HG03442 (cell line): ENCODE measurements around the gene TFF1.

Experiments
- ATAC-seq: cut with Tn5 transposase; IDR thresholded peaks from one replicate; pipeline ENCODE4 v1.9.1; 2021; ENCODE audit warnings: mild to moderate bottlenecking, moderate library complexity; ENCODE audit not compliant: unreplicated experiment

The TFF1 gene

GRCh38 chr21:42346866-42347600 lies 19.3 kb downstream of the TFF1 start:
- ATAC-seq = no peak

DNA sequence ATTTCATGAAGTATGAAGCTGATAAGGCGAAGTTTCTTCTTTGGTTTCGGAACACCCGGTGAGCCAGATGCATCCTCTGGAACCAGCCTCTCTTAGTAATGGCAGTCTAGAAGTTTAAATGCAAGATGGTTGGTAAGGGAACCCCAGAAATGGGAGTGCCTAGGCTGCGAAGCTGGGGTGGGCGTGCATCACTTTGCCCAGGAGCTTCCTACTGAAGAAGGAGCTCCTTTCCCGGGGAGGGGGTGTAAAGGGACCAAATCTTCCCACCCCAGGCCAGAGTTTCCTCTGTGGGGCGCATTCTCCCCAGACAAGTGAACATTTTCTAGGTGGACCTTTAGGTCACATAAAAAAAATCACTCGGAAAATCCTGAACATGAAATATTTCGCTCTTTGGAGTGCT lies 19.9 kb downstream of the TFF1 start:
- no peak for ATAC-seq

GRCh38 chr21:42344631-42345030 lies 21.7 kb downstream of the TFF1 start:
- ATAC-seq = no peak

DNA sequence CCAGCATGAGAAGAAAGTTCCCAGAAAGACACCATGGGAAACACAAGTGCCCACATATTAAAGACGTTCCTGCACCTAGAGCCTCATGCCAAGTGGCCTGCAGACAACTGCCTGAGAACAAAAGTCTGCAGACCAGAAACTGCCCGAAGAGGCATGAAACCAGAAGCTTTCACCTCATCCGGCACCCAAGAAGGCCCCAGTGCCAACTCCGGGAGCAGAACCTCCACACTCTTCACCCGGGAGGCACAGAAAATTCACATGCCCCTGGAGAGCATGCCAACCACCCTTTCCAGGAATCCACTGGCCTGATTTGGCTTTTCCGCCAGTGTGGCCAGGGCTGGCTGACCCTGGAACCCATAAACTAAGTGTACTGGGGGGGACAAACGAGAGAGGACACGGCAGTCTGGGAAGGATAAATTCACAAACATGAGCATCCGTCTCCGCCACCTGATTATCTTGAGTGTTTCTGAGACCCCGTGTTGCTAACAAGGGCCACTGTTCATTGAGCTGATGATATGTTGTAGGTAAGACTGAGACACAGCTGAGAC lies 22.3 kb downstream of the TFF1 start:
- ATAC-seq = no peak

- ATAC-seq = no peak
Observed at GRCh38 chr21:42343556-42343955, 22.8 kb downstream of the TFF1 start.

- no peak for ATAC-seq
Observed at GRCh38 chr21:42343101-42343500, 23.2 kb downstream of the TFF1 start.

GRCh38 chr21:42341776-42342542 lies 24.4 kb downstream of the TFF1 start:
- no peak for ATAC-seq

DNA sequence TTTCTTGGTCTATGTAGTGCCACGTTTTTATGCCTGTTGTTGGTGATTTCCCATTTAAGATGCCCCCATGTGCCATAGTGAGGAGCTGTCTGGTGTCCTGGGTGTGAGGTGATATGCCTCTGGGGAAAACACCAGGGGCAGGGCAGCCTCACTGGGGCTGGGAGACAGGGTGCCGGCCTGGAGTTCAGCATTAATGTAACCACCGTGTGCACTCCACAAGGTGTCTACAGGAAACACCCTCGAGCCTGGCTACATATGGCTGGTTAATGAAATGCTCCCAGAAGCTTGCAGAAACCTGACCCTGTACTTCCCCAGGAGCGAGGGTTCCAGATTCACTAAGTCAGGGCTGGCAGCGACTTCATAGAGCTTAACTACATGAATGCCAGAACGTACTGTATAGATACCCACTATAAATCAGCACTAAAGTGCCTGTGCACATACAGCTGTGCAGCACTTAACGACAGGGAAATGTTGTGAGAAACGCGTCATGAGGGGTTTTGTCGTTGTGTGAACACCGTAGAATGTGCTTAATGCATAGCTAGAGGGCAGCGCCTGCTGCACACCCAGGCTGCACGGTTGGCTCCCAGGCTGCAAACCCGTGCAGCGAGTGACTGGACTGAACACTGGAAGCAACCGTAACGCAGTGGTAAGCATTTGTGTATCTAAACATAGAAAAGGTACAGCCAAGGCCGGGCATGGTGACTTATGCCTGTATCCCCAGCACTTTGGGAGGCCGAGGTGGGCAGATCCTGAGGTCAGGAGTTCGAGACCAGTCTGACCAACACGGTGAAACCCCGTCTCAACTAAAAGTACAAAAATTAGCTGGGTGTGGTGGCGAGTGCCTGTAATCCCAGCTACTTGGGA lies 25.9 kb downstream of the TFF1 start:
- ATAC-seq = no peak

- ATAC-seq = no peak
Observed at GRCh38 chr21:42338729-42339715, 27.3 kb downstream of the TFF1 start.

DNA sequence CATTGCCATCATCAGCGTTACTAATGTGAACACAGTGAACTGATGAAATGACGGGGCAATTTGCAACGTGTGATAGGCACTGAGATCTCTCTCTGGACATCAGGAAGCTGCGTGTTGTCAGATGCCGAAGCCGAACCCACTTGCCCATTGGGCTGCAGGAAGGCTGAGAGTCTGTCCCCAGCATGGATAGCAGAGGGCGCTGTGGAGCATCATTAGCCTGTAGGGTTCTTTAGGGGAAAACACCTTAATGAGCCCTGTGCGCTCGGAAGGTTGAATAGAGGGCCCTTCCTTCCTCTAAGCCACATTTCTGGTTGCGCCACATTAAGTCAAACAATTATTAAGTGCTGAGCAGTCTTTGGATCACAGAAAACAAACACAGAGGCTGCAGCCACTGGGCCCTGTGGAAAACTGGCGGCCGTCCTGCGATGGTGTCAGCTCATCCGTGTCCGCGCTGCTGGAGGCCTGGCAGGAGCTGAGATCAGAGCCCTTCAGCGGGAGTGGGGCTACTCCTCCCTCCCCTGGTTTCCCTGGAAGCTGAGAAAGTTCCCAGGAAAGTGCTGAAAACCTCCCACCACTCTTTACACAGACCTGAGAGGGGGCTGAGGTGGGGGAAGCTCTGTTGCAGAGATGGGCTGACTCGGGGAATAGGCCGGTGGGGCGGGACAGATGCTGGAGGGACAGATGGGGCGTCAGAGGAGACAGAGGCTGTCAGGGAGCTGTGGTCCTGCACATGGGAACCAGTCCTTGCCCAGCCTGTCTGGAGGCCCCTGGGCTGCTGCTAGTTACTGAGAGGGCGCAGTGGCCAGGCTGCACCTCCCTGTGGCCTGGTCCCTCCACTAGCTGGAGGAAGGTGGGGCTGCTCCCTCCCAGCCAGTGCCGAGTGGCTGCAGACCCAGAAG lies 28.3 kb downstream of the TFF1 start:
- ATAC-seq = no peak

GRCh38 chr21:42337276-42337675 lies 29.1 kb downstream of the TFF1 start:
- no peak for ATAC-seq

DNA sequence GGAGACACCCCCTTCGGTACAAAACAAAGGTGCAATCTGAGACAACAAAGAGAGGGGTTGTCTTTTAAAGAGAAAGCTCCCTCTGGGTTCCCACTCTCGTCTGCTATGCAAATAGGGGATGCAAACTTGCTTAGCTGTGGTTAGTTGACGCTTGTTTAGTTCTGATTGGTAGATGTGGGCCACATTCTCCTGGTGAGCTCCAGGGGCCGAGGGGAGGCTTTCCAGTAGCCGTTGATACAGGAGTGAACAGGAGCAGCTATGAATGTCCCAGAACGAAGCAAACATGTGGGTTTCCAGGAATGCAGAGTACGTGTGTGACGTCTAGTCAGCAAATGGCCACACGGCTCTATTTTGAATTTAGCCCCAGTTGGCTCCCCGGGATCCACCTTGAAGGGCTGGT lies 30.3 kb downstream of the TFF1 start:
- no peak for ATAC-seq

DNA sequence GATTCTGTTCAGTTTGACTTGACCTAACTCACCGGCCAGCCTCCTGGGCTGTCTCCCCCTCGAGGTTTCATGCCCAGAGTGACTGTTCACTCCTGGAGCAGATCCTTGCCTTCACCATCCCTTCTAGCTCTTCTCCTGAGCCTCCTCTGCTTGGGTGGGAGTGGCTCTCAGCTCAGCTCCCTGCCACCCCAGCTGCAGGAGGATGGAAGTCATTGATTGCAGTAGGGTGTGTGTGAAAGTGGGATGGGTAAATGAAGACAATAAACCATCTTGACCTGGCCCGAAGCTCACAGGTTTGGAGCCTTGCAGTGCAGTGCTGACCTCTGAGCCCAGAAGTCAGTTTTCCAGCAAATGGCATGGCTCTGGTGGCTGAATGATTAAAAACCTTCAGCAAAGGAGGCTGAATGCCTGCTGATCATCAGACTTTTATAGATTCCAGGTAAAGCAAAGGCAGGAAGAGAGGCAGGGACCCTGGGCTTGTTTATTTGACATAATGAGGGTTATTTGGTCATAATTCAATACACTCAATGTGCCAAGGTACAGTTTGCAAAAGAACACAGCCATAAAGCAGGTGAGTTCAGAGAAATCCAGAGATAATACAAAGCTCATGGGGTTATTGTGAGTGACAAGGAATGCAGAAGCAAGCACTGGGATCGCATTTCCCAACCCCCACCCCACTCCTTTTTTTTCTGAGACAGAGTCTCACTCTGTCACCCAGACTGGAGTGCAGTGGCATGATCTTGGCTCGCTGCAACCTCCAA lies 33.6 kb downstream of the TFF1 start:
- ATAC-seq = no peak

- no peak for ATAC-seq
Observed at GRCh38 chr21:42331660-42332059, 34.7 kb downstream of the TFF1 start.

DNA sequence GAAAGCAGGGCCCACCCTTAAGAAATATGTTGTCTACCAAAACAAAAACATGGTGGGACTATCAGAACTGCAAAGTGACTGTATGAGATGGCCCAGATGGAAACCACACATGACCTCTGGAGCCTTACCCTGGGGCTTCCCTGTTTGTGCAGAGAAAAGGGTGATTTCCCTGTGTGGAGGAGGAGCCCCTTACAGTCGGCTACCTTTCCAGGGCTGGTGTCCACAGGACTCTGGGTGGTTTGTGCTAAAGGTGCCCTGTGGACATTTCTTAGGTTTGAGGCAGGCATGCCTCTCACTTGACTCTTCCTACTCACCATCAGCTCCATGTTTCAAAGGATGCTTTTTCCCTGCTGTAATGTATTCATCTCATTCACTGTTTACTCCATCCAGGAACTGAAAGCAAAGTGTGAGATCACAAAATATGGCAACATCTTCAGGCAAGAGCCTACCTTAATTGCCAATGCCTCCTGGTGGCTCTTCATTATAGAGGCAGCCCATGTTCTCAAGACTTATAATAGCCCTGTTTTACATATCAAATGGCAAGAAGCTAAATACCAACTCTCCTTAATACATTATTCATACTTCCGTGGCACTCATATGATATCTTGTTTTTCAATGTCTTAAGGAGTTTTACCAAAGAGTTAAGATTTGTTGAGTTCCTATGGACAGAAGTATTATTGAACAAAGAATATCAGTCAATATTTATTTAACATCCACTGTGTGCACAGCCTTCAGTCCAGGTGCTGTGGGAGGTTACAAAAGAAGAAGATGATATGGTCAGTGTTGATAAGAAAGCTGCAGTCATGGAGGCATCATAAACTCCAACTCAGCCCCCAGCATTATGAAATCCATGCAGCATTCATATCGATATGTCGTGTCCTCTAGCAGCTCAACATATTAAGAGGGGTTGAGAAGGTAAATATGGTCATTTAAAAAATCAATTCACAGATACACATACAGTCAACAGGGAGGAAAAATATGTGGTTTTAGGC lies 35.7 kb downstream of the TFF1 start:
- ATAC-seq = no peak

- ATAC-seq = no peak
Observed at GRCh38 chr21:42324896-42325295, 41.4 kb downstream of the TFF1 start.

DNA sequence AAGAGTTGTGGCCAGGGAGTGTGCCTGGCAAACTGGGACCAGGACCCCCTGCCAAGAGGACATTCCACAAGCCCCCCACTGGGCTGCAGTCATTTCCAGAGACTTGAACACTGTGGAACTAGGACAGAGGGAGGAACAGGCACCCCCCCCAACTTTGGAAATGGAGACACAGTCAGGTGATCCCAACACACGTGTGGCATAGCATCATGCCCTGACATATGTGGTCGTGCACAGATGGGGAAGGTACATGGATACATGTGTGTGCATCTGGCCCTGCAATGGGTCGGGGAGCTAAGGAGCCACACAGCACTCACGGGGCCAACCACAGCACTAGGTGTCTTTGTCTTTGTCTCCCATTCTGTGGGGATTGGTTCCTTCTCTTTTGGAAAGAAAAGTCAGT lies 44.5 kb downstream of the TFF1 start:
- ATAC-seq = no peak
